ENCODE data around the gene TLE4.
"Not testable (repeated sequence)": the region's sequence is repeated elsewhere in the genome, so short reads cannot be mapped to it uniquely, and the experiment has no call there.

Gene TLE4

DNA sequence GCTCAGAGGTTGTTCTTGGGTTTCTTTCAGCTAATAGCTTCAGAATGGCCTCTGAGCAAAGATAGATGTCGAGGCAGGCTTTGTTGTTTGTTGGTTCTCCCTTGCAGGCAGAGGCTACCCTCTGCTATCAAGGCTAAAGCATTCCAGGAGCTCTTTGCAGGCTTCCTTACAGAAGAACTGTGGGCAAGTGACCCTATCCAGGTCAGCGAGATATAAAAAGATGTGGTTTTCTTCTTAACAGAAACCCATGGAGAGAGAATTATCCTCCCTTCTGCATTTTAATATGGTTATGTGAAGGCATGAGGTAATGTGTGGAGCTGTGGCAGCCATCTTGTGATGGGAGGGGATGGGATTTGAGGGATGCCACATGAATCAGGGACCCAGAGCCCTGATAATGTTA is 67.0 kb downstream of the TLE4 start:
- no peak for DNase-seq (ENCODE audit: low spot score)

DNA sequence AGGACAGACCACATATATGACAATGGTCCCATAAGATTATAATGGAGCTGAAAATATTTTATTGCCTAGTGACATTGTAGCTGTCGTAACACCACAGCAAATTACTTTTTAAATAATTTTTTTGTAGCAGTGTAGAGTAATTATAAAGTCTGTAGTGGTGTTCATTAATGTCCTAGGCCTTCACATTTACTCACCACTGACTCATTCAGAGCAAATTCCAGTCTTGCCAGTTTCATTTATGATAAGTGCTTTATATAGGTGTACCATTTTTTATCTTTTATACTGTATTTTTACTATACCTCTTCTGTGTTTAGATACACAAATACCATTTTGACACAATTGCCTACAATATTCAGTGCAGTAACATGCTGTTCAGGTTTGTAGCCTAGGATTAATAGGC is 67.6 kb downstream of the TLE4 start:
- DNase-seq (ENCODE audit: low spot score) = no peak

DNA sequence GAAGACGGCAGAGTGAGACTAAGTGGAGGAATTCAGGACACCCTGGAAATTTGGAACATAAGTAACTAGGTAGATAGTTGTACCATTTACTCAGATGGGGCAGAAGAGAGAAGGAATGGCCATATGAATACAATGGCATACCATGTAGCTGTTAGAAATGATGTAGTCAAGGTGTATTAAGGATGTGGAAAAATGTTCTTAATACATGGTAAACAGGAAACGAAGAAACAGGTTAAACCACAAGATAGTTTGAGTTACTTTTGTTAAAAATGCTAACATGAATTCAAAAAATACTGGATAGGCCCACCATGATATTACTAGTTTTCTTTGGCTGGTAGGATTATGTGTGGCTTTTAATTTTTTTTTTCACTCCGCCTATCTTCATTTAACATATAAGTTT is 68.3 kb downstream of the TLE4 start:
- DNase-seq (ENCODE audit: low spot score) = not testable (repeated sequence)

DNA sequence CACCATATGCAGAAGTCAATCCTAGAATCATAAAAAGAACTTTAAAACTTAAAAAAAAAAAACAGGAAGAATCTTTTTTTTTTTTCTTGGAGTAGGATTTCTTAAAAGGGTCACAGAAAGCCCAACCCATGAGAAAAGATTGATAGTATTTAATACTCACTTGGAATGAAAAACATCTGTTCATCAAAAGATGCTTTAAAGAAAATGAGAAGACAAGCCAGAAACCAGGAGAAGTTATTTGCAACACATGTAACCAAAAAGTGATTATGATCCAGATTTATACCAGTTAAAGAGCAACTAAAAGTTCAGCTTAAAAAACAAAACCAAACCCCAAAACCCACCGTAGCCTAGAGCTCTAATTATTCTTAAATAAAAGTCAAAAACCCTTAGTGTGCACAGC is 69.3 kb downstream of the TLE4 start:
- DNase-seq (ENCODE audit: low spot score) = no peak

DNA sequence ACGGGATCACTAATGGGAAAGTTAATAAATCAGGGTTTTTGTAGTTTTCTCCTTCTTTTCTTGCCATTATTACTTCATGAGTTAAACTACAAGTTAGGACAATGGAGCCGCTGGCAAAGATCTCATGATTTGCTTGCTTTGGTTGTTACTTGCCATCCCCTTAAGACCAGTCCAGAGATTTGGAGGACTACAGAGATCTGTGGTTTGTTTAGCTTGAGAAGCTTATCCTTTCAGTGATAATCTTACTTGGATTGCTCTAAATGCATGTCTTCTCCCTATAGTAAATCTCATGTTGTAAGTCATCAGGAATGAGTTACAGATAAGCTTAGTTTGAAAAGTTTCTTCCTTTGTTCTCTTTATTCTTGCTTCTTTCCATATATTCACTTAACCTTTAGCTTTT is 70.9 kb downstream of the TLE4 start:
- DNase-seq (ENCODE audit: low spot score) = no peak

DNA sequence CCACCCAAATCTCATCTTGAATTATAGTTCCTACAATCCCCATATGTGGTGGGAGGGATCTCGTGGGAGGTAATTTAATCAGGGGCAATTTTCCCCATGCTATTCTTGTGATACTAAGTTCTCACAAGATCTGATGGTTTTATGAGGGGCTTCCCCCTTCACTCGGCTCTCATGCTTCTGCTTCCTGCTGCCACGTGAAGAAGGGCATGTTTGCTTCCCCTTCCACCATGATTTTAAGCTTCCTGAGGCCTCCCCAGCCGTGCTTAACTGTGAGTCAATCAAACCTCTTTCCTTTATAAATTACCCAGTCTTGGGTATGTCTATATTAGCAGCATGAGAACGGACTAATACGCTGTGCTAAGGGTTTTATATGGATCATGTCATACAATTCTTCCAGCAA is 72.3 kb downstream of the TLE4 start:
- no peak for DNase-seq (ENCODE audit: low spot score)

DNA sequence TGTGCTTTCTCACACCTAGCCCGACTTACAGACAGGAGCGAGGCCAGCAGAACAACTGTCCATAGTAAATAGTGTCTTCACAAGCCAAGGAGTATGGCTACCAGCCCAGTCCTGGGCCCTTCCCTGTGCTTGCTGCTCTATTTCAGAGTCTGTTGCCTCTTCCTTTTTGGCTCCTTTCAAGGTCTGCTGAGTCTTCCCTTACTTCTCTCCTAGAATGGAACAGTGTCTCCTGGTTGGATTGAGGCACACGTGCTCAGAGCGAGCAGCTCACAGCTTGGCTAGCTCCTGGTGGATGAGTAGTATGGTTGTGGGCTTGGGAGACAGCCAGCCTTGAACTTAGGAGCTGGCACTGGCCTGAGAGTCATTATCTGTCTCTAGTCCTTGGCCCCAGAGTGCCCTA is 72.8 kb downstream of the TLE4 start:
- no peak for DNase-seq (ENCODE audit: low spot score)

DNA sequence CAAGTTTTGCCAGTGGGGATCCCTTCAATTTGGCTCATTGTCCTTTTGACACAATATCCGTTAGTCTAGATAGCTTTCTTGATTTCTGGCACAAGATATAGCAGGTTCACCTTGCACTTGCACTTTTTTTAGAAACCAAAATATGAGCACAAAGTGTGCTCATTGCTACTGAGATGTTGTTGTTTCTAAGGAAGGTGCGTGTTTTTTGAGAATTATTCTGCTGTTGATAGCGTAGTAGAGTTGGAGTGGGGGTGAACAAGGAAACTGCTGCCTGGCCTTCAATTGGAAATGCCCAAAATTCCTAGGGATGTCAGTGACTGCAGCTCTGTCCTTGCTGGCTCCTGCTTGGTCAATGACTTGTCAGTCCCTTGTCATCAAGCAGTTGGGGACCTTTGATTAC is 73.3 kb downstream of the TLE4 start:
- DNase-seq (ENCODE audit: low spot score) = no peak

DNA sequence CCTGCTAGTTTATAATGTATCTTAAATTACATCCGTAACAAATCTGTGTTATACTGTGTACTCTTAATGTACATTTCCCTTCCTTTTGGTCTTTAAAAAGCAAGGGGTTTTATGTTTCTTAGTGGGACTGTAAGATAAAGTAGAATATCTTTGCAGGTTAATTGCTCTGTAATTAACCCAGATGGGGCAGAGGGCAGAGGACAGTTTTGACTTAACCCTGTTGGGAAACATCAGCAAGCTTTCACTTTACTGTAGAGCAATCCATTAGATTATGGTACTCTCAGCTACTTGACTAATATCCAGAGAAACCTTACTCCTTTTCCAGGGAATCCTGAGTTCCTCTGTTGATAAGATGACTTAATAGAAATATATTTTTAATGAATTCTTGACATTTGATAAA is 74.3 kb downstream of the TLE4 start:
- no peak for DNase-seq (ENCODE audit: low spot score)

DNA sequence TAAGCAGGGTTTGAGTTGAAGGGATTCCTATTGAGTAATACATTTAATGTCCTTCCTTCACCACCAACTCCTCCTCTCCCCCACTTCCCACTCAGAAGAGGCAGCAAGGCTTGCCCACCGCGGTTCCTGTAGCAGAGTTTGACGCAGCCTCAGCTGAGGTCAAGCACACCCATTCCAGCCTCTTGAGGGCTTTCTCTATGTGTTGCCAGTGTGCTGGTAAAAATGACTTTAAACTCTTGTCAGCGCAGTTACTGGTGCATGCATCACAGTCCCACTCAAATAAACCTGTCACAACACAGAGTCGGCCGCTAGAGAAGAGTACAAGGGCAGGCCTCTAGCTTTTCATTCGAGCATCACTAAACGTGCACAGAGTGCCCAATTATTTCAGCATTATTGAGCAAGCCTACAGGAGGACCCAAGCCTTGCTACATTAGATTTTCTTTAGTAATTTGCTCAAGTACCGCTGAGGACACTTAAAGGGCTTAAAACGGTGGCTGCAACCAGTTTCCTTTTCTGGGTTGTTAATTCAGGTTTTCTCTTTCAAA is 79.6 kb downstream of the TLE4 start:
- DNase-seq (ENCODE audit: low spot score) = no peak

DNA sequence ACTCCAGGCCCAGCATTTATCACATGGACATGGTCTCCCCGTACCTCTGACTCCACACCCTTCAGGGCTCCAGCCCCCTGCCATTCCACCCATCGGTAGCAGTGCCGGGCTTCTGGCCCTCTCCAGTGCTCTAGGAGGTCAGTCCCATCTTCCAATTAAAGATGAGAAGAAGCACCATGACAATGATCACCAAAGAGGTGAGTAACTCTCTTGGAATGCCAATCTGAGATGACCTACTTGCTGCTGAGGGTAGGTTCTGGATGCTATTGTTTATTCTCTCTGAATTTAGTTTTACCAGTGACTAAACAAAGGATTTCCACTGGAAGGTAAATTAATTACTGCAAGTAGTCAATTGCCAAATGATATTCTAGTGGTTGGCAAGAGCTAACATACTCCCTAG is 80.8 kb downstream of the TLE4 start:
- no peak for DNase-seq (ENCODE audit: low spot score)

DNA sequence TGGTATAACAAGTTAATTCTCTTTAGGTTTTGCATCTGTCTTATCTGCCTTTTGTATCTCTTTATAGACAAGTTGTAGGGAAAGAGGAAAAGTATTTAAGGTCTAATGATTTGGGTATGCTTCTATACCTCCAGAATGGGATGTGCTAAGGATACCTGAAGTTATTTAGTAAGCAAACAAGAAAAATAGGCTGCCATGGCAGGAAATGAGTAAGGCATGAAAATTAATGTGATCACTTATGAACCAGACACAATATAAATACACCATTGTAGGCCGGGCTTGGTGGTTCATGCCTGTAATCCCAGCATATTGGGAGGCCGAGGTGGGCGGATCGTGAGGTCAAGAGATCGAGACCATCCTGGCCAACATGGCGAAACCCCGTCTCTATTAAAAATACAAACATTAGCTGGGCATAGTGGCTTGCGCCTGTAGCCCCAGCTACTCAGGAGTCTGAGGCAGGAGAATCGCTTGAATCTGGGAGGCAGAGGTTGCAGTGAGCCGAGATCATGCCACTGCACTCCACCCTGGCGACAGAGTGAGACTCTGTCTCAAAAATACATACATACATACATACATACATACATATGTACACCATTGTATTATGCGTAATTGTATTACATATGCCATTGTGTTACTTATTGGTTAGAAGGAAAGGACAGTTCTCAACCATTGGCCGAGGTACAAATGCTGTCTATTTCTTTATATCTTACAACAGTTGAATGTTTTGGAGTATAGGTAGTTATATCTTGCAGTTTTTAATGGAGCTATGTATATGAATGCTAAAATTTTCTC is 83.0 kb downstream of the TLE4 start:
- DNase-seq (ENCODE audit: low spot score) = not testable (repeated sequence)

DNA sequence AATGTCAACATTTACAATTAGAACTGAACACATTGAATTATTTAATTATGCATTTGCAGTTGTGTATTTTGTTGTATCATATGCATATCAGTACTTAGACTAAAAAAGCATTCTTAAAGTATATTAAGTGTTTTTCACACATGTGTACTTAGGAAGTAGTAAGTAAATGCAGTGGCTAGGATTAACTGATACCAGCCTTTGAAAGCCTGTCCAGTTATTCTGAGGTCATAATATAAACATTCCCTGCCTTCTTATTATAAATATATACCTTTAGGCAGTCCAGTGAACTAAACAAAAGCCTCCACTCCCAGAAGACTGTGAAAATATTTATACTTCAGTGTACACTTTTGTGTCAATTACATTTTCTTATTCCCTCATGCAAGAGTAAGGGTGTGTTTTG is 83.8 kb downstream of the TLE4 start:
- no peak for DNase-seq (ENCODE audit: low spot score)

DNA sequence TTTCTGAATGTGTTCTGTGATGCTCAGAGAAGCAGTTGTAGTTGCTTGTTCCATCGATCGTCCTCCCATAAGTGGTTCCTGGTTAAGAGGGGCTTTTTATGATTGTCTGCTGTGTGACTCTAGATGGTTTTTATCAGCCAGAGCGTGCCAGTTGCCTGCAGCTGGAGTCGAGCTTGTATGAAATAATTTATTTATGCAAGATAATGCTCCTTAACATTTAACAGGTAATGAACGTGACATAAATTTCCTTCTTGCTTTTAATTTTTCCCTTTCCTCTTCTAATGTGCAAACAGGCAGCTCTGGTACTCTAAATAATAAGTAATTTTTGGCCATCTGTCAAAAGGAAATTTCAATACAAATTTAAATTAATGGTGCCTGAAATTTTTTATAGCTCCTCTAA is 84.4 kb downstream of the TLE4 start:
- DNase-seq (ENCODE audit: low spot score) = no peak

DNA sequence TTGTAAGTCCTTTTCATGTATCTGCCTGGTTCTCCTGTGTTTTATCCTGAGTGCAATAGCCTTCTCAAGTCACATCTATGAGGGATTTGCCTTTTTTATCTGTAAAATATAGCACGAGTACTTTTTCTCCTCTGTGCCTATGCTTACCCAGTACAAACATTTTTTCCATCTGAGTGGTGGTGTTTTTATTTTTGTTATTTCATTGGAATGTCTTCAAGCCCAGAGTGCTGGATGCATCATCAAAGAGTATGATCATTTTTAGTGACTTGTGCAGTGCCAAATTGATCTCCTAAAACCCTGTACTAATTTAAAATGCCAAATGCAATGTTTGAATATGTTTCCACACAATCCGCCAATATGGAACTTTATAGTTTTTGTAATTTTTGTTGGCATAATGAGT is 86.1 kb downstream of the TLE4 start:
- DNase-seq (ENCODE audit: low spot score) = no peak

DNA sequence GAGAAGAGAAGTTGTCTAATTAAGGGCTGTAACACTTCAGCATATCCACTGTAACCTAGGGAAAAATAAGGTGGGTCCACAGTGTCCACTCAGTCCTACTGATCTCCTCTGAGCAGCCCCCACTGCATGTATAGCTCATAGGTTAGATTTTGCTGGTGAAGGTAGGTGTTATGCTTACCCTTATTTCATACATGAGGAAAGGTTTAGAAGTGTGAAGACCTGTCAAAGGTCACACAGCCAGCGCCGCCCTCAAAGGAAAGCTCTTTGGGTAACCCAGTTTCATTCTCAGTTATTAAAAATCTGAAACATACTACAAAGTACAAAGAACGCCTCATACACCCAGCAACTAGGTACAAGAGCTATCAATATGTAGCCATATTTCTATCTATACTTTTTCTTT is 87.2 kb downstream of the TLE4 start:
- no peak for DNase-seq (ENCODE audit: low spot score)

DNA sequence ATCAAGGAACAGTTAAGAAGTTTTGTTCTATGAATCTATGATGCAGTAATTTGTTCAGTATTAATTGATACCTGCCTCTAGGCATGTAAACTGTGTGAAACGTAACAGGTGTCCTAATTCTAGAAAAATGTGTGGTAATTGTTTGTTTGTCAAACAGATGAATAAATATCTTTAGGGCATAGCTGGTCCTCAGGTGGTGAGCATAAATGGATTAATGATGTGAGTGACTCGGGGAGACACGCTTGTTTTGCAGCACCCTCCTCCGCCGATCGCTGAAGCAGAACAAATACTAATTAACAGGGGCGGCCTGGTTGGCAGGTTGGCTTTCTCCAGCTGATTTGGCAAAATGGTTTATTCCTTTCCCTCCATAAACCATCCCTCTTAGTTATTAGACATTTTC is 88.8 kb downstream of the TLE4 start:
- no peak for DNase-seq (ENCODE audit: low spot score)

DNA sequence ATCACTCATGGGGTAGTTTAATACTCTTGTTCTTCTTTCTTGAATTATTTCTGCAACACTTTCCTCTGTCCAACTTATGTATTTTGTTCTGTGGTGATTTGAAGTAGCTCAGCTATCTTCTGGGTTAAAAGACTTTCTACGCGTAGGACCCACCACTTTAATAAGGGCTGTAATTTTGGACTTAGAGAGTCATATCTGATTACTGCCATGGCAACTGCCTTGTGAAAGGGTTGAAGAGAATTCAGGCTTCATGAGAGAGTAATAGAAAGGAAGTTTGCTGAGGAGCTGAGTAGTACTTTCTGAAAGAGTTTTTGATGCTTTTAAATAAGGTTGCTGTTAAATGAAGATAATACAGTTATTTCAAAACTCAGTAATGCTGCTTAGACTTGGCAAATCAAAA is 89.5 kb downstream of the TLE4 start:
- no peak for DNase-seq (ENCODE audit: low spot score)

DNA sequence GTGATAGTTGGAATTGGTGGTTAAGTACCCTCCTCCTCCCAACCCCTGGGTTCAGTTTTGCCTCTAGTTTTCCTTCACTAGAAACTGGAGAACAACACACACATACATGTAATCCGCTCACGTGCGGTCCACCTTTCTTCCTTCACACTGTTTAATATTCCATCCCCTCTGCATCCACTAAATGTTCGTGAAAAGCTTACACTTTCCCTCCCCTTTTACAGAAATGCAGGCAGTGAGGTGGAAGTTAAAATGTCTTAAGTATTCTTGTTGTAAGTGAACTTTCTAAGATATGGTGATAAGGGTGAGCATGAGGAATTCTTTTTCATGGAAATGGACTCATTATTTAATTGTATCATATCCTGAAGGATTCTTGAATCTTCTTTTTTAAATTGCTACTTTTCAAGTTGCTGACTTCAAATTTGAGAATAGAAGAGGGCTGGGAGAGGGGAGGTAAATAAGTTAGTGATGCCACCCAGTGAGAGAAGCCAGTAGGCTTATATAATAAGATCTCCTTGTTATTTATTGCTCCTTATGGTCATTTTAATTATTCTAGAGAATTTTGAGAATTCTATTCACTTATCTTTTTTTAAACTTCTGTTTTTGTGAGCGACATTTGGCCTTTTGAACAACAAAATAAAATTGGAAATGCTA is 90.2 kb downstream of the TLE4 start:
- no peak for DNase-seq (ENCODE audit: low spot score)

DNA sequence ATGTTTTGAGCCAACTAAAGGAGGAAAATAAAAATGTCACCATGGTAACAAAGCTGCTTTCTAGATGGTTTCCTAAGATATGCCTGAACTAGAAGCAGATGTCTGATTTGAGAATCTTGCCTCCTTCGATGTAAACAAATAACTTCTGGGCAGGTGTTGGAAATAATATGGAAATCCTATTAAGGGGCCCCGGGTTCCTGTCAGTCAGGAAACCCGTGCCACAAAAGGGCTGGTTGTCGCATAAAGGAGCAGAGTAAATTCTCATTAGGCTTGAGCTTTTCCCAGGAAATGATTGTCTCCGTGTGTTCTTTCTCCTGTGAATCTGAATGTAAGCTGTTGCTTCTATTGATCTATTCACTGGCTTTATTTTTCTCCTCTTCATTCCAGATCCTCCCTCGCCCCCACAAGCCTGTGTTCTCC is 90.8 kb downstream of the TLE4 start:
- DNase-seq (ENCODE audit: low spot score) = no peak

DNA sequence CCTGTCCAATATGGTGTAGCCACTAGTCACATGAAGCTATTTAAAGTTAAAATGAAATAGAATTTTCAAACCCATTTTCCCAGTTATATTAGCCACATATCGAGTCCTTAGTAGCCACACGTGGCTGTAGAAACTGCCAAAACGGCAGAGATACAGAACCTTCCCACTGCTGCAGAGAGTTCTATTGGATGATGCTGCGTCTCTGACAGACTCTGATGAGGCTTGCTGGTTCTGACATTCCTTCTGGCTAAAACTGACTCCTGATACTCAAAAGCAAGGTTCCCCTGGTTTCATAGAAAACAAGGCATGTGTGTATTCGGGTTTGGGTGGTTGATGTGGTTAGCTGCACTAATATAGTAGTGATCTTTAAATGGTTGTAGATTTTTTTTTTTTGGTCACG is 91.5 kb downstream of the TLE4 start:
- DNase-seq (ENCODE audit: low spot score) = no peak

DNA sequence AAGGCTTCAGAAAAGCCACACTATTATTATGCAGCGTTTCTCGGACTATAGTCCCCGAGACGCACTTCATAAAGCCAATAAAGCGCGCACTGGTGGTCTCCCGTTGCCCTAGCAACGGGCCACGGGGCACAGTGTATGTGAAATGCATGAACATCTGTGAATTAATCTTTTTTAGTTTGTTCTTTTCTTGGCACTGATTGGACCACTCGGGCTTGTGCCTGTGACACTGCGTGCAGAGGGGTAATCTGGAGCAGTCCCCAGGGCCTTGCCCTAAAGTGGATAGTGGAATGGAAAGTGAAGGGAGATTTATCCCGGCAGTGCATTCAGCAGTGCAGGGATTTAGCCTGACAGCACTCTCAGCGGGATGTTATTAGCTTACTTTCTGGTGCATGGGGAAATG is 92.1 kb downstream of the TLE4 start:
- no peak for DNase-seq (ENCODE audit: low spot score)

DNA sequence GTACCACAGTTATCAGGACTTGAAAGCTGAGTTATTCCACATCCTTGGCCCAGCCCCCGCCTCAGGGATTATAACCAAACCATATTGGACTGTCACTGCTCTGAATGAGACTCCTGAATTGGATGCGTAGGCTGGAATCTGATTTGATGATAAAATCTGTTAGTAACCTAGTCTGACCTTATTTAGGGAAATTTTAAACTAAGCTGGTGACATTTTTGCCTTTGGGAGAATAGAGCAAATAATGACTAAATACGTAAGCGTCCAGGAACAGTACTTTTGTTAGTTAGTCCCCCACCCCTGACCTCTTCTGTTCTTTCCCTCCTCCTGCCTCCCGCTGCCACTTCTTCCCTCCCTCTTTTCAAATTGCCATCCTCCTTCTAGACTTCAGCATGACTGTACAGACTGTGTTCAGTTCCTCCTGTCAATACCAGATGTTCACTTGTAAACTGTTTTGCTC is 92.6 kb downstream of the TLE4 start:
- DNase-seq (ENCODE audit: low spot score) = no peak

DNA sequence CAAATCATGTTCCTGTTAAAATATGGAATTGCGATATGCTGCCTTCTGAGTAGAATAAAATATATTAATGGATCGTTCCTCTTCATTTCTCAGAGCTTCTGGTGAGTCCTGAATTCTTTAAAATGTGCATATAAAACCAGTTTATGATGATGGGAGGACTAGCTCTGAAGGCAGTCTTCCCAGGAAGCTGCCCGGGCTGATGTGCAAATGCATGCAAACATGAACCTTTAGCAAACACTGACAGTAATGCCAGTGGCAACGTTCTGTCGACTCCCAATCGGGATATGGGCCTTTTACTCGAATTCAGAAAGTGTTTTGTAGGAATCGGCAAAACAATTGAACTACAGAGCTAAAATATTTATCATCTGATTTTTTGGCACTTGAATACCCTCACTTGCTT is 93.6 kb downstream of the TLE4 start:
- no peak for DNase-seq (ENCODE audit: low spot score)
